Stimulated activated CD4-positive, alpha-beta T cell treated with anti-CD3 and anti-CD28 coated beads, Interleukin-1b, Interleukin-23, amount 100 ng/mL, for 24 hours (primary cell): Measurements from ENCODE around the gene ABCB11.

Experiments
- DNase-seq, 4 experiments: peaks; one replicate each; pipeline ENCODE4 v3.0.0-alpha.2; 2020; ENCODE audit warnings: low read depth in 4 of 4, low spot score in 1 of 4

ABCB11 gene

DNA sequence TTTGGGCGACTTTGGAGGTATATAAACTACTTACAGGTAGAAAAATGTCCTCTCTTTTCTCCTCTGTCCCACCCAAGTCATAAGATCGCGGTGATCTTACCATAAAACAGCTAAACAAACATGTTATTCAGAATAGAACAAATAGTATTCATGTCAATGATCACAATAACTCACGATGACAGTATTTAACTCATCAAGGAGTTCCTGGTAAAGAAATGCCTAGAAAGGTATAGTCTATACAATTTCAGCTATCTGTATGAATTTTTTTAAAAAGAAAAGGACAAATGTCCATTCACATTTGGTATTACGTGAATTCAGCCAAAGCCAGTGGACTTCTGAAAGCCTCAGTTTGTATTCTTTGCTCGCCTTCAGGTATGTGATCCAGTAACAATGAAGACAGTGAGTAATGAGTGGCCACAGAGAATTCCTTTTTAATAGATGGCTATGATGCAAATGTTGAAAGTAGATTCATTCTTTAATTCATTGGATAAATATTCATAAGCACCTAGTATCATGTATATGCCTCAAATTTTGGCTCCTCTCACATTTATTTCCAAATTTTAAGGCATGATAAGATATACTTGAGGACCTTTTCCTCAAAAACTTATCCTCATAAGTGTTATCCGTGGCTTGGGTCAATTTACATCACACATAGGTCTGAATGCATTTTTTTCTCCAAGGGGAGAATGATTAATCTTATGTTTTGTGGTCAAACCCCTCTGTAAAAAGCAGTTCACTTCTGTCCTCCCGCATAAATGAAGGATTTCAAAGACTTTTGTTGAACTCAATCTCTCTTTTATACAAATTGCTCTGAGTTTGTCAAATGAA lies 20.3 kb downstream of the ABCB11 start:
- no peak for DNase-seq

DNA sequence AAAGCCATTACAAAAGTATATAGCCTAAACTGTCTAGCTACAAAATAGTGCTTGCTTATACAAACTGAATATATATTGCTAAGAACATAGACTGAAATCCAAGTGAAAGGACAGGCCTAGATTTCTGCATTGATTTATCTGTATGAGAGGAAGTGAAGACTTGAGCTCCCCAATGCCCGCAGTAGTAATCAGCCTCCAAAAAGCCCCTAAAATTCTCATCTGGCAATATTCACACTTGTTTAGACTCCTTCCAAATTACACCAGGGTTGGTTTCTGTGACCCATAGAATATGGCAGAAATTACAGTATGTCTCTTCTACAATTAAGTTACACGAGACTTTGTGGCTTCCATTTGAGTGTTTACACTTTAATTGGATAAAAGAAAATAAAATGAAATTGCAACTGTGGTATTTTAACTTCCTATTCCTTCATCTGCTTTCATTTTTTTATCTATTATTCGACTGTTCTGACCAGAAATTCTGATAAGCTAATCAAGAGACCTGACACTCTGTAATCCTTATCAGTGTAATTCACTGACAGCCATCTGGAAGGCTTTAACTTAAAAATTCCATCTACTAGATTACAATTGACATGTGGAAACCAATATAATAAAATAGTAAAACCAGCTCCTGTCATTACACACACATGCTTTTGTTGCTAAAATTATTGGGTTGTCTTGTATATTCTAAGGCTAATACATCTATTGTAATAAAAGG lies 21.1 kb downstream of the ABCB11 start:
- no peak for DNase-seq

DNA sequence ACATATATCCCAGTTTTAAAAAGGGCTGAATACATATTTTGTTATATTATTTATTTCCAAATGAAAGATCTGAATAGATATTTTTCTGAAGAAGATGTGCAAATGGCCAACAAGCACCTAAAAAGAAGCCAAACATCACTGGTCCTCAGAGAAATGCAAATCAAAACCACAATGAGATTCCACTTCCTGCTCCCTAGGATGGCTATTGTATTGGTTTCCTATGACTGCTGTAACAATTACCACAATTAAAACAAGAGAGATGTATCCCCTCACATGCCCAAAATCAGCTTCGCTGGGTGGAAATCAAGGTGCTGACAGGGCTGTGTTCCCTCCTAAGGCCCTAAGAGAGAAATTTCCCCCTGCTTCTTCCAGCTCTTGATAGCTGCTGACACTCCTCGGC lies 23.2 kb downstream of the ABCB11 start:
- DNase-seq: no peak

DNA sequence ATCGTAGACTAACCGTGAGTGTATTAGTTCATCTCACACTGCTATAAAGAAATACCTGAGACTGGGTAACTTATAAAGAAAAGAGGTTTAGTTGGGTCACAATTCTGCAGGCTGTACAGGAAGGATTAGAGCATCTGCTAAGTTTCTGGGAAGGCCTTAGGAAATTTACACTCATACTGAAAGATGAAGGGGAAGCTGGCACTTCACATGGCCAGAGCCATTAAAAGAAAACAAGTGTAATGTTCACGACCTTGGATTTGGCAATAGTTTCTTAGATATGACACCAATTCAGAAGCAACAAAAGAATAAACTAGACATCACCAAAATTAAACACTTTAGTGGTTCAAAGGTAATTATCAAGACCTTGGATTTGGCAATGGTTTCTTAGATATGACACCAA lies 23.8 kb downstream of the ABCB11 start:
- no peak for DNase-seq

DNA sequence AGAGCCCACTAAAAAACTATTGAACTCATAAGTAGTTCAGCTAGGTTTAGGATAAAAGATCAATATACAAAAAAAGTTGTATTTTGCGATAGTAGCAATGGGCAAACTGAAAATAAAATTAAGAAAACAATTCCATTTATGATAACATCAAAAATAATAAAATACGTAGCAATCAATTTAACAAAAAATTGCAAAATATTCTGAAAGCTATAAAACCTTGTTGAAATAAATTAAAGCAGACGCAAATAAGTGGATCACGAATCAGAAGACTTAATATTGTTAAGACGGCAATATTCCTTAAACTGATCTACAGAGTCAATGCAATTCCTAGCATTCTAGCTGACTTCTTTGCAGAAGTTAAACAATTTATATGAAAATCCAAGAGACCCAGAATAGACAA lies 24.5 kb downstream of the ABCB11 start:
- no peak for DNase-seq

DNA sequence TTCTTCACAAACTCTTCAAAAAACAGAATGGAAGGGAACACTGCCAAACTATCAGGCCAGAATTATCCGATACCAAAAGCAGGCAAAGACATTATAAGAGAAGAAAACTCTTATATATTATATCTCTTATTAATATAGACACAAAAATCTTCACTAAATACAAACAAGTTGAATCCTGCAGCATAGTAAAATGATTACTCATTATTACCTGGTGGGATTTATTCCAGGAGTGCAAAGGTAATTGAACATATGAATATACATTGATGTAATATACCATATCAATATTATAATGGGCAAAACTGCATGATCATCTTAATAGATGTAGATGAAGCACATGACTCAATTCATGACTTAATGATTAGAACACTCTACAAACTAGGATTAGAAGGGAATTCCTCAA lies 25.1 kb downstream of the ABCB11 start:
- no peak for DNase-seq

DNA sequence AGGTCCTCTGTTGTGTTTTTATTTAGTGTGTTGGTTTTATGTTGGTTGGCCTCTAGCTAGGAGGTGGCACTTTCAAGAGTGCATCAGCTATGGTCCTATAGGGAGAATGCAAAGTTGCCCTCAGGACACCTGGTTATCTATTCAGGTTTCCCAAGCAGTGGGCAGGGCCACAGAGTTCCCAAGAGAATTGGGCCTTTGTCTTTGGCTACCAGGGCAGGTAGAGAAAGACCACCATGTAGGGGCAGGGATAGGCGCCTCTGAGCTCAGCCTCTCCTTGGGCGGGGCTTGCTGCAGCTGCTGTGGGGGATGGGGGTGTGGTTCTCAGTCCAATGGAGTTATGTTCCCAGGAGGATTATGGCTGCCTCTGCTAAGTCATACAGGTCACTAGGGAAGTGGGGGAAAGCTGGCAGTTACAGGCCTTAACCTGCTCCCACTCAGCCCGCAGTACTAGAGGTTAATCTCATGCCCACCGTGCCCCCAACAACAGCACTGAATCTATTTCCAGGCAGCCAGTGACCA lies 26.0 kb downstream of the ABCB11 start:
- DNase-seq: no peak

DNA sequence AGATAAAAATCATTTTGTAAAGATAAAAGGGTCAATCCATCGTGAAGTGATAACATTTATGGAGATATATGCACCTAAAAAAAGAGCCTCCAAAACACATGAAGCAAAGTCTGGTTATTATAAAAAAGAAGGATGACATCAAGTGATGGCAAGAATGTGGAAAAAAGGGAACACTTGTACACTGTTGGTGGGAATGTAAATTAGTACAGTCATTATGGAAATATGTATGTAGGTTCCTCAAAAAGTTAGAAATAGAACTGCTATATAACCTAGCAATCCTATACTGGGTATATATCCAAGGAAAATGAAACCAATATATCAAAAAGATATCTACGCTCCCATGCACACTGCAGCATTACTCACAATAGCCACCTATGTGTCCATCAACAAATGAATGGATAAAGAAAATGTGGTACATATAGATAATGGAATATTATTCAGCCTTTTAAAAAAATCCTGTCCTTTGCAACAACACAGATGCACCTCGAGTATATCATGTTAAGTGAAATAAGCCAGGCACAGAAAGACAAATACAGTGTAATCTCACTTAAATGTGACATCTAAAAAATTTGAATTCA lies 28.9 kb downstream of the ABCB11 start:
- no peak for DNase-seq

DNA sequence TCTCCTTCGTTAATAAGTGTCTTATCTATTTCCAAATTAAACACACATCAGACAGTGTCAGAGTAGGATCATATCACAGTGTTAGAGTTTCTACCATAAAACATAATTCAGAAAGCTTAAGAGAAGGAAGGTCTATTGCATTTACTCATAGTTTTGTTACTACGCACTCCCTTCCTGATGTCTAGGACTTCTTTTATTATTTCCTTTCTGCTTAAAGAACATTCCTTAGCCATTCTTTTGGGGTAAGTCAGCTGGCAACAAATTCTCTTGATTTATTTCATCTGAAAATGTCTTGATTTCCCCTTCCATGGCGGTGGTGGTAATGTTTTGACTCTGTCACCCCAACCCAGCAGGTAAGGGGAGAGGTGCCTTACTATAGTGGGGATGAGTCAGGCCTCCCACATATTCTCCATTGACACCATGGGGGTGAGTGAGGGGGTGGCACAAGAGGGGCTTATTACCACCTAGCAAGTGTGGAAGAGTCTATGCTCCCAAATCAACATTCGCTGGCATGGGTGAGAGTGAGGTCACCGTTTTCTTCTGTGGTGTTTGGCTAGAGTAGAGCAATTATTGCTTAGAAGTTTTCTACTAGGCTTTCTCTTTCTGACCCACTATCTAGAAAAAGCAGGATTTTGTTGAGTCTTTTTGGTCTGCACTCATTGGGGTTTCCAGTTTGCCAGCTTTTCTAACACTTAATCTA lies 29.9 kb downstream of the ABCB11 start:
- no peak for DNase-seq

DNA sequence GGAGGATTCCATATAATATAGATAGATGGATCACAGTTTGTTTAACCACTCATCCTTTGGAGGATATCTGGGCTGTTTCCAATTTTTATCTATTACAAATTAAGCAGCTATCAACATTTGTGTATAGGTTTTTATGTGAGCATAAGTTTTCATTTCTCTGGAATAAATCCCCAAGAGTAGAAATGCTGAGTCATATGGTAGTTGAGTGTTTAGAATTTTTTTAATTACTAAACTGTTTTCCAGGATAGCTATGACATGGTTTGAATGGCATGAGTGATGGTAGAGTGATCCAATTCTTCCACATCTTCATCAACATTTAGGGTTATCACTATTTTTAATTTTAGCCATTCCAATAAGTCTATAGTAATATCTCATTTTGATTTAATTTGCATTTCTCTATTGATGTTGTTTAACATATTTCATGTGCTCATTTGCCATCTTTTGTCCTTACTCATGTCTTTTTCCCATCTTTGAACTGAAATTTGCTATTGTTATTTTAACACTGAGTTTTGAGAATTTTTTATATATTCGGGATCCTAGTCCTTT lies 31.4 kb downstream of the ABCB11 start:
- DNase-seq: no peak

DNA sequence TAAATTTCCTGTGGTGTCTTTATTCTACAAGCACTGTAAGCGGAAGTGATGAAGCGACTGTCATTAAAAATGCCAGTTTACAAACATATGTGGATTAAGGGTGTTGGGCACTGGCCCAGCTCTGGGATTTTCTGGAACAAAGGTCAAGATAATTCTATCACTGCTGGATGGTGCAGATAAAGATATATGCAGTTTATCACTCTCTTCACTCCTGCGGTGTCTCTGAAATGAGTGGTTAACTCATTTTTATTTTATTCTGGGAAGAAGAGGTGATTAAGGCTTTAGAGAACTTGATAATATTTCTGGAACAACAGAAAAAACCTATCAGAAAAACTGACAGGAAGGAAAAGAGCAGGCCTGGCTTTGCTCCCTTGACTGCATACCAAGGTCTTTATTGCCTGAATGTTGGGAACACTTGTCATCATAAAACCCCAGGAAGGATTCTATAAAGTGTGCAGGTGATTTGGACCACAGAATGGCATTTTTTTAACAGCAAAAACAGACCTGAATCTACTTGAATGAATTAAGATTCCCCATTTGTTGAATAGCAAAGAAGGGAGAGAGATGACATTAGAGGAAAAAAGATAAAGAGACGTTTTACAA lies 32.4 kb downstream of the ABCB11 start:
- no peak for DNase-seq

DNA sequence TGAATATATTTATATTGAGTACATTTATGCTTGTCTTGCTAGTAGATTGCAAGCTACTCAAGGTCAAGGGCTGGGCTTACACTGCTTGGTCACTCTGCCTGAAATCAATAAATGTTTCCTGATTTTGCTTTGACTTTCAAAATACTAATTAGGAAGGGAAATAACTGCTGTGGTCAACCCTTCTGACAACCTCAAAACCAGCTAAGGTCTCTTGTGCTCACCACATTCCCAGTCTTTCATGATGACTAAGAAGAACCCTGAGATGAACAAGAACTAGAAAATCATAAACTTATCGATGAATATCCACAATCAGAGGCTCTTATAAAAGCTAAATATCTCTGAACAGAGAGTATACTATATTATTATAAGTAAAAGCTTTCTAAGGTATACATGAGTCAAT lies 33.3 kb downstream of the ABCB11 start:
- no peak for DNase-seq

DNA sequence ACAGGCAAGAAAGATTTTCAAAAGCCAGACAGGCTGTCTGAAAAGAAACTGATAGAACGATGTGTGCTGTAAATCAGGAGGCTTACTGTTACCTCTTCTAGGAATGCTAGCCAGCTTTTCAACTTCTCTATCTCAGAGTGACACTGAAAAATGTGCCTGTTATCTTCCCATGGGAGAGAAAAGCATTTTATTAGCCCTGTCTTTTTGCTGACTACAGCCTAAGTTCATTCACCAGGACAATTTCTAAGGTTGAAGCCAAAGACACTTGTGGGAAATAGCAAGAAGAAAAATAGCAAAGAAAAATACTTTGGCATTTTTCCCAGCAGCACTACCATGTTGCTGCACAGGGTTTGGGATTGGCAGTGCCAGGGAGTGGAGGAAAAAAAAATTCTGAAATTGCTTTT lies 34.0 kb downstream of the ABCB11 start:
- no peak for DNase-seq

DNA sequence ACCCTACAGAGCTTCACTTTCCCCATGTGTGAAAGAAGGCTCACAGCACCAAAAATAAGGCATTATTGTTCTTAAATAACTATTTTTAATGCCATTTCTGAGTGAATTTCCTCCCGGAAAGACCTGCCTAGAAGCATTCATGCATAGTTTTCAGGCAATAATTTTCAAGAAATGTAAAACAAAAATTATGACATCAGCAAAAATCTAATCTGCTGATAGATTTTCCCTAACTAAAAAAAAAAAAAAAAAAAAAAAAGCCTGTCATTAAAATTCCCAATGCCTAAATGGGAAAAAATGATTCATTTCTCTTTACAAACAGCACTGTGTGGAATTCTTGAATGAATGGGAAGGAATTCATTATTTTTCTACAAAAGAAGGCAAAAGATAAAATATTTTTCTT lies 35.4 kb downstream of the ABCB11 start:
- DNase-seq: no peak

DNA sequence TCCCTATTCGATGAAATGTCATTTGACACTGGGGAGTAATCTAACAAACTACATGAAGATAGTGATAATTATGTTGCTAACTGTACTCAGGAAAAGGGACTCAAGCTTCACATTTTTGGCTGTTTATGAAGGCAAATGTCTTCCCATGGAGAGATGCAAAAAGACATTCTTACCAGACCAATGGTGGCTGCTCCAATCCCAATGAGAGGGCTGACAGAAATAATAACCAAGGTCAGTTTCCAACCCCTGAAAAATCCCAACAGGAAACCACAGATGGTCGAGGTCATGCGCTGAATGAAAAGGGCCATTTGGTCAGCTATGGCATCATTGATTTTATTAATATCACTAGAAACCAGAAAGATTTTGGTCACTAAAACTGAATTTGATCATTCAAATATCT lies 37.6 kb downstream of the ABCB11 start:
- DNase-seq: no peak

DNA sequence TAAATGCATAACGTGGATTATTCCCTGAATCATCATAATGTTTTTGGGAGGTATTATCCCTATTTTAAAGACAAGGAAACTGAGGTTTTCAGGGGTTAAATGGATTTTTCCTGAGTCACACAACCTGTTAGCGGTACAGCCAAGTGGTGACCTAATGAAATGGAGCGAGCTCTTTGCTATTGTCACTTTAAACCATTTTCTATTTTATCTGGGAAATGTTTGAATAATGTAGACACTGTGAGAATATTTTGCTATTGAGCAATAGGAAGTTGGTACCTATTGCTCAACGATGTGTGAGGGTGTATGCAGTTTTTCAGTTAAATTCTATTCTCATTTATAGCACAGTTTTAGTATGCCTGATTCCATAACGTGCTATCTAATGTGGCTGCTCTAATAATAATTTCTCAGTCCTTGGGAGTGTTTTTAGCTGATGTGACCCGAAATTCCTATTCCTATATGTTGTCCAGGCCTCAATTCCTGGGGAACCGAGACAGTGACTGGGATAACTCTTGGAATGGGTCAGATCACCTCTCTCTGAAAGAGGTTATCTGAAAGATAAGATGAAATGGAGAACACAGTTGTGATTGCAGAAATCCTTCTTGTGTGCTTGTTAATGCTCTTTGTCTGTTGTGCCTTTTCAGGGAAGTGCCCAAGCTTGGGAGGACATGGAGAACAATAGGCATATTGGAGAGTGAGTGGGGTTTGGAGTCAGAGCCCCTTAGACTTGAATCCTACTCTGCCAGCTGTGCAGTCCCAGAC lies 38.4 kb downstream of the ABCB11 start:
- DNase-seq: no peak

DNA sequence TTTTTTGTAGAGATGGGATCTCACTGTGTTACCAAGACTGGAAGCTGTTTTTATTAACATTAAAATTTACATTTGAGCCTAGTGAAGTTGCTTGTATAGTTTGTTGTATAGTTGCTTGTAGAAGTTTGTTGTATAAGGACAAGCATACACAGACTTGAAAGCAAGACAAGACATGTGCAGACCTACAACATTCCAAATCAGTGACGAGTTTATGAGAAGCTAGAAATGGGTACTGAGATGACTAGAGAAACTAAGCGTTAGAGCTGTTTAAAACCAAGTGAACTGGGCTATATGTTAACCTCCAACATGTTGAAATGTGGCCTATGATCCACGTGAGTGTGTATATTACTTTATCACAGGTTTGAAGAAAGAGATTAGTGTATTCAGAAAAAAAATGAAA lies 39.1 kb downstream of the ABCB11 start:
- DNase-seq: no peak

DNA sequence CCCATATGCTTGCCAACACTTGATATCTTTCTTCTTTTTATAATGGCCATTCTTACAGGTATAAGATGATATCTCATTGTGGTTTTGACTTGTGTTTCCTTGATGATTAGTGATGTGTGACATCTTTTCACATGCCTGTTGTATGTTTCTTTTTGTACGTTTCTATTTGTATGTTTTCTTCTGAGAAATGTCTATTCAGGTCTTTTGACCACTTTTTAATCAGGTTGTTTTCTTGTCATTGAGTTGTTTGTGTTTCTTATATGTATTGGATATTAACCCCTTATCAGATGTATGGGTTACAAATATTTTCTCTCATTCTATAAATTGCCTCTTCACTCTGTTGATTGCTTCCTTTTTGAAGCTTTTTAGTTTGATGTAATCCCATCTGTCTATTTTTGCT lies 42.4 kb downstream of the ABCB11 start:
- DNase-seq: no peak

DNA sequence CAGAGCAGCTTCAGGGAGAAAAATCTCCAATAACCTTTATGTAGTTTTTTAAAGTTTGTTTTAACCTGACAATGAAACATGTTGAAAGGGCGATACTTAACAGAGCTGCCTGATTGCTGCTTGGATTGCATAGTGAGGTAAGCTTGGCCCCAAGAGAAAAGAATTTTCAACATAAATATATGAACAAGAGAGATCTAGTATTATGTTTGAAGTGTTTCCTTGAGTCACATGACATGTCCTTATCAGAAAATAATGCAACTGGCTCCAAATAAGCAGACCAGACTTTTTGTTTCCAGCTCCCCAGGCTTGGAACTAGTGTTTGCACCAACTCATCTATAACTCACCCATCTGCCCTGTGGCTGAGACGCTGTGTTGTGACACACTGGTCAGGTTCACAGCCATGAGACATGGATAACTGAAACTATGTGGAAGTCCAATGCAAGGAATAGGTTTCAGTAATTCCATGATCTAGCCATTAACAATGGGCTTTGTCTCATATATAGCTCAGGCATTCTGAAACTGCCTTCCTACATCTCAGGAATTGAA lies 44.7 kb downstream of the ABCB11 start:
- no peak for DNase-seq

DNA sequence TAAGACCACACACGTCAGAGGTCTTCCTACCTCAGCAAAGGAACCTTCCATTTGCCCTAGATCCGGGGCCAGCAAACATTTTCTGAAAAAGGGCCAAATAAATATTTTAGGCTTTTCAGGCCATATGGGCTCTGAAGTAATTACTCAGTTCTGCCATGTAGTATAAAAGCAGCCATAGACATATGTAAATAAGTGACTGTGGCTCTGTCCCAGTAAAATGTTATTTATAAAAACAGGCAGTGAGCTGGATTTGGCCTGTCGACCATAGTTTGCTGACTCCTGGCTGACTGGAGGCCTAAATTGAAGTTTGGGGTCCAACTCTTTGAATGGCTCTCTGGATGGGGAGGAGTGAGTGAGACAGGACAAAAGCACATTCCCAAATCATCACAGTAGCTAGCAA lies 49.5 kb downstream of the ABCB11 start:
- no peak for DNase-seq
